ENCODE measurements around the gene CBLB. TPM values are rescaled to one million over a fixed set of nuclear protein-coding genes. Genes with fewer than 3 reads are reported as not detected.

Gene CBLB
- total RNA-seq, 4 donors from 2014 or later = 14.8 to 46.4 (median 21.6) TPM

- TF ChIP-seq POLR2A (IDR thresholded peaks at IDR 0.05) = no peak
- TF ChIP-seq, protein P1, sequence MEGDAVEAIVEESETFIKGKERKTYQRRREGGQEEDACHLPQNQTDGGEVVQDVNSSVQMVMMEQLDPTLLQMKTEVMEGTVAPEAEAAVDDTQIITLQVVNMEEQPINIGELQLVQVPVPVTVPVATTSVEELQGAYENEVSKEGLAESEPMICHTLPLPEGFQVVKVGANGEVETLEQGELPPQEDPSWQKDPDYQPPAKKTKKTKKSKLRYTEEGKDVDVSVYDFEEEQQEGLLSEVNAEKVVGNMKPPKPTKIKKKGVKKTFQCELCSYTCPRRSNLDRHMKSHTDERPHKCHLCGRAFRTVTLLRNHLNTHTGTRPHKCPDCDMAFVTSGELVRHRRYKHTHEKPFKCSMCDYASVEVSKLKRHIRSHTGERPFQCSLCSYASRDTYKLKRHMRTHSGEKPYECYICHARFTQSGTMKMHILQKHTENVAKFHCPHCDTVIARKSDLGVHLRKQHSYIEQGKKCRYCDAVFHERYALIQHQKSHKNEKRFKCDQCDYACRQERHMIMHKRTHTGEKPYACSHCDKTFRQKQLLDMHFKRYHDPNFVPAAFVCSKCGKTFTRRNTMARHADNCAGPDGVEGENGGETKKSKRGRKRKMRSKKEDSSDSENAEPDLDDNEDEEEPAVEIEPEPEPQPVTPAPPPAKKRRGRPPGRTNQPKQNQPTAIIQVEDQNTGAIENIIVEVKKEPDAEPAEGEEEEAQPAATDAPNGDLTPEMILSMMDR (IDR thresholded peaks at IDR 0.05 in 4 of 5, conservative IDR thresholded peaks at IDR 0.05 in 1 of 5) = no peak
- ATAC-seq (no peak), DNase-seq (no peak)
- intact Hi-C loops (cut with DNase I; ENCODE audit: low total_unique reads) (no loop called here), in situ Hi-C loops (cut with MboI; ENCODE audit: low sequenced_read_pairs in 4 of 4) (no loop called here)
- Histone ChIP-seq H3K9me3 (no peaks in the 10 kb centered on the region), H3K36me3 (peaks cover 0 to 19% of the 10 kb centered on the region in 2 donors), H3K27me3 (no peaks in the 10 kb centered on the region), H3K4me1 (peaks cover 0 to 7% of the 10 kb centered on the region in 2 donors), H3K4me3 (no peak overlapping the region), H3K27ac (no peak overlapping the region)
Measured at GRCh38 chr3:105853801-105854432, 14.9 kb downstream of the CBLB start.

GRCh38 chr3:105851582-105851981 lies 17.2 kb downstream of the CBLB start:
- Histone ChIP-seq H3K9me3 (no peaks in the 10 kb centered on the region), H3K4me1 (peaks cover 5% of the 10 kb centered on the region in 2 donors)
- intact Hi-C loops (cut with DNase I; ENCODE audit: low total_unique reads) = no loop called here

GRCh38 chr3:105851176-105851575 lies 17.6 kb downstream of the CBLB start:
- TF ChIP-seq, protein P1 (IDR thresholded peaks at IDR 0.05 in 4 of 5, conservative IDR thresholded peaks at IDR 0.05 in 1 of 5) = no peak
- TF ChIP-seq POLR2A (IDR thresholded peaks at IDR 0.05) = no peak
- no peak overlapping the region for H3K4me3 ChIP-seq
- ATAC-seq = no peak
- intact Hi-C loops (cut with DNase I; ENCODE audit: low total_unique reads) = no loop called here
- peaks cover 9% of the 10 kb centered on the region in 2 donors for H3K4me1 ChIP-seq
- H3K27ac ChIP-seq = no peak overlapping the region
- no peaks in the 10 kb centered on the region for H3K9me3 ChIP-seq
- peaks cover 0 to 19% of the 10 kb centered on the region in 2 donors for H3K36me3 ChIP-seq
- in situ Hi-C loops (cut with MboI; ENCODE audit: low sequenced_read_pairs in 4 of 4) = no loop called here
- no peak for DNase-seq
- no peaks in the 10 kb centered on the region for H3K27me3 ChIP-seq

More at GRCh38 chr3:105851582-105851981, 17.2 kb downstream of the CBLB start:
- ATAC-seq = no peak
- H3K27ac ChIP-seq = no peak overlapping the region
- no peak overlapping the region for H3K4me3 ChIP-seq
- H3K36me3 ChIP-seq = peaks cover 0 to 19% of the 10 kb centered on the region in 2 donors
- no peak for DNase-seq
- no peak for TF ChIP-seq POLR2A (IDR thresholded peaks at IDR 0.05)
- TF ChIP-seq, protein P1 (IDR thresholded peaks at IDR 0.05 in 4 of 5, conservative IDR thresholded peaks at IDR 0.05 in 1 of 5) = no peak
- in situ Hi-C loops (cut with MboI; ENCODE audit: low sequenced_read_pairs in 4 of 4) = no loop called here
- no peaks in the 10 kb centered on the region for H3K27me3 ChIP-seq

DNA sequence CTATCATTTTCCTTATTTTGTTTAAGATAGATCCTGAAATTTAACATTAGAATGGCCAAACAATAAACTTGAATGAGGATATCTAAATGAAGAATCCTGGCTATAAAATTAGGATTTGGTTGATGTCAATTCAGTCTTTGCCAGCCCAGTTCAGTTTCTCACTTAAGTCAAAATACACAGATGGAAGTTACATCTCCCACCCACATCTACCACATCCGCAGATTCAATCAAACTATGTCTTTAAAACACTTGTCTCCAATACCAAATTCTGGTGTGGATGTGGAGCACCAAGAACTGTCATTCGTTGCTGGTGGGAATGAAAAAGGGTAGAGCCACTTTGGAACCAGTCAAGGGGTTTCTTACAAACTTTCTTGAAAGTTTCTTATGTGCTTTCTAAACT lies 18.2 kb downstream of the CBLB start:
- no peak for TF ChIP-seq POLR2A (IDR thresholded peaks at IDR 0.05)
- TF ChIP-seq, protein P1 (IDR thresholded peaks at IDR 0.05 in 4 of 5, conservative IDR thresholded peaks at IDR 0.05 in 1 of 5) = no peak
- no peak for ATAC-seq
- H3K27ac ChIP-seq = no peak overlapping the region
- no peaks in the 10 kb centered on the region for H3K9me3 ChIP-seq
- no peak overlapping the region for H3K4me3 ChIP-seq
- H3K27me3 ChIP-seq = no peaks in the 10 kb centered on the region
- intact Hi-C loops (cut with DNase I; ENCODE audit: low total_unique reads) = no loop called here
- in situ Hi-C loops (cut with MboI; ENCODE audit: low sequenced_read_pairs in 4 of 4) = no loop called here
- H3K36me3 ChIP-seq = peaks cover 0 to 19% of the 10 kb centered on the region in 2 donors
- no peak for DNase-seq
- peaks cover 13 to 15% of the 10 kb centered on the region in 2 donors for H3K4me1 ChIP-seq

All from gastrocnemius medialis (tissue), 4 donors.